ENCODE results near the gene BPIFB4.
"Not testable (repeated sequence)": the region's sequence is repeated elsewhere in the genome, so short reads cannot be mapped to it uniquely, and the experiment has no call there.

BPIFB4 gene

DNA sequence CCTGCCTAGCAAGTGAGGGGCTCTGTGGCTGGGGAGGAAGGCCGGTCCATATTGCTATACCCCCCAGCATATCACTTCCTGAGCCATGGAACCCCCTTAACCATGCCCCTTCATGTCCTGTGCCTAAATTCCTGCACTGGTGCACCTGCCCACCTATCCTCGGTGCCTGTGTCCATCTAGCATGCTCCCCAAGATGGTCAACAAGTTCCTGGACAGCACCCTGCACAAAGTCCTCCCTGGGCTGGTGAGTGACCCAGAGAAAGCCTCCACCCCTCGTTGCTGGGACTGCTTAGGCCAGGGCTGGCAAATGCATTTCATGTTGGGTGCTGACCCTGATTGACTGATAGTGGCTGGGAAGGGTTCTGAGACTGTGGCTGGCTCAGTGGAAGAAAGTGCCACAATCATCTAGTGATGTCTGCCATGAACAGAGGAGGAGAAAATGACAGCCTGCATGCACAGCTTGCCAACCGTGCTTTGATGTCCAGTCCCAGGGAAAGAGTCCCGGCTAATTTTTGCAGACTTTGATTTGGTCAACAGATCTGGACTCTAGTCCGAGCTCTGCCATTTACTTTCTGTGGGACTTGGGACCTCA lies 44.4 kb upstream of the BPIFB4 start:
- no peak for TF ChIP-seq CTCF (conservative IDR thresholded peaks at IDR 0.05)
- TF ChIP-seq ZFX (IDR thresholded peaks at IDR 0.05): no peak
- H3K27ac ChIP-seq: no peak overlapping the region

DNA sequence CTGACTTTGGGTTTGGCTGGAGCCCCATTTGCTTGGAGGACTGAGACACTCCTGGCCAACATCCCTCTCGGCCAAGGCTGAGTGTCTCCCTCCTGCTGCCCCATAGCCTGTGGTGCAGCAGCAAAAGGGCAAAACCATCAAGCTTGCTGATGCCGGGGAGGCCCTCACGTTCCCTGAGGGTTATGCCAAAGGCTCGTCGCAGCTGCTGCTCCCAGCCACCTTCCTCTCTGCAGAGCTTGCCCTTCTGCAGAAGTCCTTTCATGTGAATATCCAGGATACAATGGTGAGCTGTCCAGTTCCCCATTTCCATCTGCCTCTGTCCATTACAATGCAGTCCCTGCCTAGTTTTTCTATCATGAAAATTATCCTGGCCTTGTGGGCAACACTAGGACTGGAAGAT lies 42.0 kb upstream of the BPIFB4 start:
- no peak for TF ChIP-seq ZFX (IDR thresholded peaks at IDR 0.05)
- TF ChIP-seq CTCF (conservative IDR thresholded peaks at IDR 0.05): no peak
- no peak overlapping the region for H3K27ac ChIP-seq

GRCh38 chr20:33038243-33038642 lies 41.2 kb upstream of the BPIFB4 start:
- no peak overlapping the region for H3K27ac ChIP-seq
- TF ChIP-seq CTCF (conservative IDR thresholded peaks at IDR 0.05) (no peak), ZFX (IDR thresholded peaks at IDR 0.05) (no peak)

- TF ChIP-seq ZFX (IDR thresholded peaks at IDR 0.05) (no peak), CTCF (conservative IDR thresholded peaks at IDR 0.05) (no peak)
These were observed 37.0 kb upstream of the BPIFB4 start for GRCh38 chr20:33042430-33042829.

DNA sequence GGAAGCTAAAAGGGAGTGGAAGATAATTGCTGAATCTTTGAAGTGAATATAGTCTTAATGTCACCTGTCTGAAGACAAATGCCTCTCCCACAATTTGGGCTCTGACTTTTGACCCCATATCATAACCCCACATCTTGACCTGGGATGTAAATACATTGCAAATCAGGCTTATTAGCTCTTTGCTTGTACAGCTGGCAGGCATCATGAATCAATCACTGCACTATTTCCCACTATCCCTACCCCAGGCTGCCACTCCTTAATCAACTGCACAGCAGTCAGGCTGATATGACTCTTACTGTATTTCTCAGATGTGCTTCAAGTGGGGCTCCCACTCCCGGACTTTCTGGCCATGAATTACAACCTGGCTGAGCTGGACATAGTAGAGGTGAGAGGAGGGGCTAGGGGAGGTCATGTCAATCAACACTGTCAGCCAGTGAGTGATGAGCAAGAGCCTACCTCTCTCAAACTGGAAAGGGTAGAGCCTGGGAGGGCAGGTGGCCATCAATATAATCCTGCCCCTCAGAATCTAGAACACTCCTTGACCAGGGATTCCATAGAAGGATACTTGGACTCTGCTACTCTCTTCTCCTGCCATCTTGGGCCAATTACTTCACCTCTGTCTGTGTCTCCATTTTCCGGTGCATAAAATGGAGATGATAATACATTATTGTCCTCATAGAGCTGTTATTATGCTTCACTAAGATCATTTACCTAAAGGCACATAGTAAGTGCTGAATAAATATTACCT lies 36.3 kb upstream of the BPIFB4 start:
- H3K27ac ChIP-seq: no peak overlapping the region
- TF ChIP-seq CTCF (conservative IDR thresholded peaks at IDR 0.05) (no peak), ZFX (IDR thresholded peaks at IDR 0.05) (no peak)

More at GRCh38 chr20:33042430-33042829, 37.0 kb upstream of the BPIFB4 start:
- no peak overlapping the region for H3K27ac ChIP-seq

DNA sequence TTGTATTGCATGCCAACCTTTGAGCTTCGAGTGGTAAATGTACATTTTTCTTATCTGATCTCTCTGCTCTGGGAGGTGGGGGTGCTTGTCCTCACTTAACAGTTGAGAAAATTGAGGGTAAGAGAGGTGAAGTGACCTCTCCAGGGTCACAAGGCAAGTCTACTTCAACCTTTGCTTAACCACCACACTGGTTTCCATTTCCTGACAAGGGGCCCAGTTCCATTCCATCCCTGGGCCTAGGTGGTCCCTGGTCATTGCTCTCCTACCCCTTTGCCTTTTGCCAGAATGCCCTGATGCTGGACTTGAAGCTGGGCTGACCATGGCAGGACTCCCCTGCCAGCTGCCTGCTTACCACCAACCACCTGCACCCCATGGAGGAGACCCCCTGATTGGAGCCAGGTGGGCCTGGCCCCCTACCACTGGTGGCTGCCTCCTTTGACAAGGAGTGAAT lies 35.7 kb upstream of the BPIFB4 start:
- TF ChIP-seq ZFX (IDR thresholded peaks at IDR 0.05) (no peak), CTCF (conservative IDR thresholded peaks at IDR 0.05) (no peak)
- no peak overlapping the region for H3K27ac ChIP-seq

DNA sequence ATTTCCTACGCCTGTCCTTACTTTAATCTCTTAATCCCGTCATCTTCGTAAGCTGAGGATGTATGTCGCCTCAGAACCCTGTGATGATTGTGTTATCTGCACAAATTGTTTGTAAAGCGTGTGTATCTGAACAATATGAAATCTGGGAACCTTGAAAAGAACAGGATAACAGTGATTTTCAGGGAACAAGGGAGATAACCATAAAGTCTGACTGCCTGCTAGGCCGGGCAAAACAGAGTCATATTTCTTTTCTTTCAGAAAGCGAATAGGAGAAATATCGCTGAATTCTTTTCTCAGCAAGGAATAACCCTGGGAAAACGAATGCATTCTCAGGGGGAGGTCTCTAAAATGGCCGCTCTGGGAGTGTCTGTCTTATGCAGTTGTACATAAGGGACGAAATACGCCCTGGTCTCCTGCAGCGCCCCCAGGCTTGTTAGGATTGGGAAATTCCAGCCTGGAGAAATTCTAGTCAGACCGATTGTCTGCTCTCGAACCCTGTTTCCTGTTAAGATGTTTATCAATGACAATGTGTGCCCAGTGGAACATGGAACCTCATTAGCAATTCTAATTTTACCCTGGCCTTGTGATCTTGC lies 34.2 kb upstream of the BPIFB4 start:
- not testable (repeated sequence) for H3K27ac ChIP-seq
